HEK293 (cell line): ENCODE measurements around the gene LSMEM2.
A peak's percentile ranks its signal among the peaks of the same experiment; 100 is the strongest.
"Not testable (repeated sequence)": the region's sequence is repeated elsewhere in the genome, so short reads cannot be mapped to it uniquely, and the experiment has no call there.

Experiments used
- CTCF ChIA-PET: fragments of 350-600 bp; formaldehyde crosslinking; extraction: SDS; loops from one replicate; lab custom pipeline; 2021; ENCODE audit warnings: antibody characterized with exemption; lab: Yijun Ruan, JAX
- POLR2A ChIA-PET: fragments of 300-600 bp; formaldehyde crosslinking; extraction: SDS; loops from one replicate; lab custom pipeline; 2020; ENCODE audit warnings: antibody characterized with exemption, inconsistent platforms; lab: Yijun Ruan, JAX
- H3K27ac ChIP-seq: fragments of 200-500 bp; sonication (Bioruptor generic); 2 replicates; pipeline ENCODE4 v1.5.1; 2014; ENCODE audit warnings: low read depth, low read length, control low read depth, inconsistent platforms; ENCODE audit errors: extremely low read depth
- H3K36me3 ChIP-seq, 2 experiments: fragments of 200-500 bp in 1 of 2; sonication (Bioruptor generic) in 1 of 2; 1 replicate in 1 of 2; 2 replicates in 1 of 2; pipeline ENCODE4 v1.5.1; 2014 to 2017; ENCODE audit warnings: inconsistent platforms in 2 of 2, low read length in 2 of 2; ENCODE audit not compliant: control insufficient read depth in 2 of 2, insufficient read depth in 1 of 2
- H3K4me1 ChIP-seq: fragments of 200-500 bp; sonication (Bioruptor generic); 2 replicates; pipeline ENCODE4 v1.5.1; 2014; ENCODE audit warnings: mild to moderate bottlenecking, low read length, inconsistent platforms; ENCODE audit not compliant: control insufficient read depth, insufficient read depth
- H3K4me3 ChIP-seq: 2 replicates; pipeline ENCODE4 v1.5.1; 2011; ENCODE audit warnings: low read depth, mild to moderate bottlenecking, control low read depth, low read length, moderate library complexity
- H3K9me3 ChIP-seq: fragments of 200-500 bp; sonication (Bioruptor generic); 2 replicates; pipeline ENCODE4 v1.5.1; 2014; ENCODE audit warnings: low read depth, low read length, inconsistent platforms; ENCODE audit not compliant: control insufficient read depth, insufficient read depth
- ZBTB1 ChIP-seq: fragments of 450-650 bp; formaldehyde crosslinking; IDR thresholded peaks from 2 replicates; pipeline ENCODE4 v1.5.1; 2016; ENCODE audit warnings: missing biosample characterization, missing genetic modification characterization
- ZNF121 ChIP-seq: fragments of 450-650 bp; formaldehyde crosslinking; IDR thresholded peaks from 2 replicates; pipeline ENCODE4 v1.5.1; 2016; ENCODE audit warnings: missing biosample characterization, missing genetic modification characterization
- ZNF211 ChIP-seq: fragments of 450-650 bp; formaldehyde crosslinking; IDR thresholded peaks from 2 replicates; pipeline ENCODE4 v1.5.1; 2016; ENCODE audit warnings: low read depth, missing biosample characterization, missing genetic modification characterization
- ZNF23 ChIP-seq: fragments of 450-650 bp; formaldehyde crosslinking; IDR thresholded peaks from 2 replicates; pipeline ENCODE4 v1.5.1; 2016; ENCODE audit warnings: missing biosample characterization, missing genetic modification characterization, borderline replicate concordance
- ZNF433 ChIP-seq: fragments of 450-650 bp; formaldehyde crosslinking; IDR thresholded peaks from 2 replicates; pipeline ENCODE4 v1.5.1; 2016; ENCODE audit warnings: missing biosample characterization, missing genetic modification characterization, low read depth
- ZNF600 ChIP-seq: fragments of 450-650 bp; formaldehyde crosslinking; IDR thresholded peaks from 2 replicates; pipeline ENCODE4 v1.5.1; 2016; ENCODE audit warnings: missing biosample characterization, missing genetic modification characterization
- ZNF623 ChIP-seq: fragments of 450-650 bp; formaldehyde crosslinking; IDR thresholded peaks from 2 replicates; pipeline ENCODE4 v1.5.1; 2016; ENCODE audit warnings: missing biosample characterization, missing genetic modification characterization
- ZNF629 ChIP-seq: fragments of 450-650 bp; formaldehyde crosslinking; IDR thresholded peaks from 2 replicates; pipeline ENCODE4 v1.5.1; 2017; ENCODE audit warnings: missing biosample characterization, missing genetic modification characterization
- ZXDB ChIP-seq: fragments of 450-650 bp; formaldehyde crosslinking; IDR thresholded peaks from 2 replicates; pipeline ENCODE4 v1.5.1; 2016; ENCODE audit warnings: missing biosample characterization, missing genetic modification characterization
- TF ChIP-seq, protein P1 (sequence below): fragments of 450-650 bp; formaldehyde crosslinking; IDR thresholded peaks from 2 replicates; pipeline ENCODE4 v1.5.1; 2016; ENCODE audit warnings: missing biosample characterization, missing genetic modification characterization
- TF ChIP-seq, protein P2 (sequence below): fragments of 450-650 bp; formaldehyde crosslinking; IDR thresholded peaks from 2 replicates; pipeline ENCODE4 v1.5.1; 2016; ENCODE audit warnings: missing biosample characterization, missing genetic modification characterization
- TF ChIP-seq, protein P3 (sequence below): fragments of 450-650 bp; formaldehyde crosslinking; IDR thresholded peaks from 2 replicates; pipeline ENCODE4 v1.5.1; 2016; ENCODE audit warnings: missing biosample characterization, missing genetic modification characterization
- TF ChIP-seq, protein P4 (sequence below): fragments of 450-650 bp; formaldehyde crosslinking; IDR thresholded peaks from 2 replicates; pipeline ENCODE4 v1.5.1; 2016; ENCODE audit warnings: missing biosample characterization, missing genetic modification characterization
- TF ChIP-seq, protein P5 (sequence below): fragments of 450-650 bp; formaldehyde crosslinking; IDR thresholded peaks from 2 replicates; pipeline ENCODE4 v1.5.1; 2016; ENCODE audit warnings: missing biosample characterization, missing genetic modification characterization

The LSMEM2 gene

DNA sequence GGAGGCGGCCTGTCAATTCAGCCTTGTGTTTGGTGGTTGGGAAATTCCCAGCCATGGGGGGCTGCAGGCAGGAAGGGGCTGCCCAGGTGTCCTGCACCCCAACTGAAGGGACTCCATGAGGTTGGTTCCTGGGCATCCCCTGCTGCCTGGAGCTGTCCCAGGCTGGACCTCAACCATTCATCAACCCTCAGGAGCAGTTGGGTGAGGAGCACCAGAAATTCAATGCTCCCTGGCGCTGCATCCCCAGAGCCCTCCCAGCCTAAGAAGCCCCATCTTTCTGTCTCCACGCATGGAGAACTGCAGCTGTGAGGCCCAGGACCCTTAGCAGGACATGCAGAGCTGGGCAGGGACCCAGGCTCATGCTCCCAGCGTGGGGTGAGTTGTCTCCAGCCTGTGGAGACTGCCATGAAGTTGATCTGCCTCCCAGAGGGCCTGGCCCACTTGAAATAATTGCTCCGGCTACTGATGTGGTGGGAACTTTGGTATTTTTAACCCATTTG, 17.9 kb upstream of the LSMEM2 start (continued):
- TF ChIP-seq, protein P1, sequence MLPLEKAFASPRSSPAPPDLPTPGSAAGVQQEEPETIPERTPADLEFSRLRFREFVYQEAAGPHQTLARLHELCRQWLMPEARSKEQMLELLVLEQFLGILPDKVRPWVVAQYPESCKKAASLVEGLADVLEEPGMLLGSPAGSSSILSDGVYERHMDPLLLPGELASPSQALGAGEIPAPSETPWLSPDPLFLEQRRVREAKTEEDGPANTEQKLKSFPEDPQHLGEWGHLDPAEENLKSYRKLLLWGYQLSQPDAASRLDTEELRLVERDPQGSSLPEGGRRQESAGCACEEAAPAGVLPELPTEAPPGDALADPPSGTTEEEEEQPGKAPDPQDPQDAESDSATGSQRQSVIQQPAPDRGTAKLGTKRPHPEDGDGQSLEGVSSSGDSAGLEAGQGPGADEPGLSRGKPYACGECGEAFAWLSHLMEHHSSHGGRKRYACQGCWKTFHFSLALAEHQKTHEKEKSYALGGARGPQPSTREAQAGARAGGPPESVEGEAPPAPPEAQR (tag by site-specific recombination), result no peak
- TF ChIP-seq, protein P2, sequence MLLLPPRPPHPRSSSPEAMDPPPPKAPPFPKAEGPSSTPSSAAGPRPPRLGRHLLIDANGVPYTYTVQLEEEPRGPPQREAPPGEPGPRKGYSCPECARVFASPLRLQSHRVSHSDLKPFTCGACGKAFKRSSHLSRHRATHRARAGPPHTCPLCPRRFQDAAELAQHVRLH (tag by site-specific recombination), result no peak
- TF ChIP-seq, all 188 proteins: peak for 4

DNA sequence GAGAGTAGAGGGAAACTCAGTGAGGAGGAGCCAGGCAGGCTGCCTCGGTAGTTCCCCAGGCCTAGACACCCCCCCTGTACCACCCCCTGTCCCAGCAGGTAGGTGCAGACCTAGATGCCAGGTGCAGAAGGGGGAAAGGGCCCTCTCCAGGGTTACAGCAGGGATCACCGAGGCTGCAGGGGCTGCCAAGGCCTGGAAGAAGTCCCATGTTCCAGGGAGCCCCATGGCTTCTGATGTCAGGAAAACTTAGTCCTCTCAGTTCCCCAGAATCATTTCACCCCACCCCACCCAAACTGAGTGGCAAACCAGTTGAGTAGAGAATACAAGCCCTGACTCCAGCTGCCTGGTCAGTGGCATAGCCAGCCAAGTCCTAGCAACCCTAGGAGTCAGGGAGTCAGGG, 17.4 kb upstream of the LSMEM2 start:
- POLR2A ChIA-PET, result no interaction called here
- peaks cover 5 to 19% of the 10 kb centered on the region in 2 experiments for H3K36me3 ChIP-seq
- H3K9me3 ChIP-seq, result no peaks in the 10 kb centered on the region
- no peak for TF ChIP-seq ZNF600 (tag by site-specific recombination)
- TF ChIP-seq, protein P3, sequence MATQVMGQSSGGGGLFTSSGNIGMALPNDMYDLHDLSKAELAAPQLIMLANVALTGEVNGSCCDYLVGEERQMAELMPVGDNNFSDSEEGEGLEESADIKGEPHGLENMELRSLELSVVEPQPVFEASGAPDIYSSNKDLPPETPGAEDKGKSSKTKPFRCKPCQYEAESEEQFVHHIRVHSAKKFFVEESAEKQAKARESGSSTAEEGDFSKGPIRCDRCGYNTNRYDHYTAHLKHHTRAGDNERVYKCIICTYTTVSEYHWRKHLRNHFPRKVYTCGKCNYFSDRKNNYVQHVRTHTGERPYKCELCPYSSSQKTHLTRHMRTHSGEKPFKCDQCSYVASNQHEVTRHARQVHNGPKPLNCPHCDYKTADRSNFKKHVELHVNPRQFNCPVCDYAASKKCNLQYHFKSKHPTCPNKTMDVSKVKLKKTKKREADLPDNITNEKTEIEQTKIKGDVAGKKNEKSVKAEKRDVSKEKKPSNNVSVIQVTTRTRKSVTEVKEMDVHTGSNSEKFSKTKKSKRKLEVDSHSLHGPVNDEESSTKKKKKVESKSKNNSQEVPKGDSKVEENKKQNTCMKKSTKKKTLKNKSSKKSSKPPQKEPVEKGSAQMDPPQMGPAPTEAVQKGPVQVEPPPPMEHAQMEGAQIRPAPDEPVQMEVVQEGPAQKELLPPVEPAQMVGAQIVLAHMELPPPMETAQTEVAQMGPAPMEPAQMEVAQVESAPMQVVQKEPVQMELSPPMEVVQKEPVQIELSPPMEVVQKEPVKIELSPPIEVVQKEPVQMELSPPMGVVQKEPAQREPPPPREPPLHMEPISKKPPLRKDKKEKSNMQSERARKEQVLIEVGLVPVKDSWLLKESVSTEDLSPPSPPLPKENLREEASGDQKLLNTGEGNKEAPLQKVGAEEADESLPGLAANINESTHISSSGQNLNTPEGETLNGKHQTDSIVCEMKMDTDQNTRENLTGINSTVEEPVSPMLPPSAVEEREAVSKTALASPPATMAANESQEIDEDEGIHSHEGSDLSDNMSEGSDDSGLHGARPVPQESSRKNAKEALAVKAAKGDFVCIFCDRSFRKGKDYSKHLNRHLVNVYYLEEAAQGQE (tag by site-specific recombination), result no peak
- TF ChIP-seq ZNF23 (tag by site-specific recombination), result no peak
- TF ChIP-seq ZNF623 (tag by site-specific recombination), result no peak
- TF ChIP-seq ZBTB1 (tag by site-specific recombination), result no peak
- no peak for TF ChIP-seq ZNF211 (tag by site-specific recombination)
- no peak for TF ChIP-seq ZXDB (tag by site-specific recombination)
- TF ChIP-seq, protein P4, sequence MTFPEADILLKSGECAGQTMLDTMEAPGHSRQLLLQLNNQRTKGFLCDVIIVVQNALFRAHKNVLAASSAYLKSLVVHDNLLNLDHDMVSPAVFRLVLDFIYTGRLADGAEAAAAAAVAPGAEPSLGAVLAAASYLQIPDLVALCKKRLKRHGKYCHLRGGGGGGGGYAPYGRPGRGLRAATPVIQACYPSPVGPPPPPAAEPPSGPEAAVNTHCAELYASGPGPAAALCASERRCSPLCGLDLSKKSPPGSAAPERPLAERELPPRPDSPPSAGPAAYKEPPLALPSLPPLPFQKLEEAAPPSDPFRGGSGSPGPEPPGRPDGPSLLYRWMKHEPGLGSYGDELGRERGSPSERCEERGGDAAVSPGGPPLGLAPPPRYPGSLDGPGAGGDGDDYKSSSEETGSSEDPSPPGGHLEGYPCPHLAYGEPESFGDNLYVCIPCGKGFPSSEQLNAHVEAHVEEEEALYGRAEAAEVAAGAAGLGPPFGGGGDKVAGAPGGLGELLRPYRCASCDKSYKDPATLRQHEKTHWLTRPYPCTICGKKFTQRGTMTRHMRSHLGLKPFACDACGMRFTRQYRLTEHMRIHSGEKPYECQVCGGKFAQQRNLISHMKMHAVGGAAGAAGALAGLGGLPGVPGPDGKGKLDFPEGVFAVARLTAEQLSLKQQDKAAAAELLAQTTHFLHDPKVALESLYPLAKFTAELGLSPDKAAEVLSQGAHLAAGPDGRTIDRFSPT (tag by site-specific recombination), result no peak
- no peak for TF ChIP-seq ZNF433
- TF ChIP-seq ZNF629, result no peak
- TF ChIP-seq, protein P5, sequence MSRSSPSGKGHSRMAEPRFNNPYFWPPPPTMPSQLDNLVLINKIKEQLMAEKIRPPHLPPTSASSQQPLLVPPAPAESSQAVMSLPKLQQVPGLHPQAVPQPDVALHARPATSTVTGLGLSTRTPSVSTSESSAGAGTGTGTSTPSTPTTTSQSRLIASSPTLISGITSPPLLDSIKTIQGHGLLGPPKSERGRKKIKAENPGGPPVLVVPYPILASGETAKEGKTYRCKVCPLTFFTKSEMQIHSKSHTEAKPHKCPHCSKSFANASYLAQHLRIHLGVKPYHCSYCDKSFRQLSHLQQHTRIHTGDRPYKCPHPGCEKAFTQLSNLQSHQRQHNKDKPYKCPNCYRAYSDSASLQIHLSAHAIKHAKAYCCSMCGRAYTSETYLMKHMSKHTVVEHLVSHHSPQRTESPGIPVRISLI (tag by site-specific recombination), result no peak
- no peak overlapping the region for H3K4me3 ChIP-seq
- H3K27ac ChIP-seq, result no peak overlapping the region
- H3K4me1 ChIP-seq, result peaks cover 3% of the 10 kb centered on the region; the same call in 1 of the 2 replicates
- CTCF ChIA-PET, result interaction anchor here (0.6 to 3.9 kb wide), 7 partner anchors 9 to 67 kb away, joined by 3 to 49 read pairs (median 5); no protein-coding TSS in a partner anchor

DNA sequence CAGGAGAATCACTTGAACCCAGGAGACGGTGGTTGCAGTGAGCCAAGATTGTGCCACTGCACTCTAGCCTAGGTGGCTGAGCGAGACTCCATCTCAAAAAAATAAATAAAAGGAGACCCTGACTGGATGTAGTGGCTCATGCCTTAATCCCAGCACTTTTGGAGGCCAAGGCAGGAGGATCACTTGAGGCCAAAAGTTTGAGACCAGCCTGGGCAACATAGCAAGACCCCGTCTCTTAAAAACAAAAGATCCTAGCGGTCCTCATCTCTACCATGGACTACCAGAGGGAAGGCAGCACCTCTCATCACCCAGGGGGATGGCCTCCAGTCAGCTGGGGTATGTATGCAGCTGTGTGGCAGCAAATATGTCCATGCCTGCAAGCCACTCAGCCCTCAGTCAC, 16.7 kb upstream of the LSMEM2 start:
- peak; percentile 90 for TF ChIP-seq ZNF121 (tag by site-specific recombination)
- CTCF ChIA-PET, result interaction anchor here (0.6 to 3.6 kb wide), 4 partner anchors 9 to 68 kb away, joined by 3 to 38 read pairs (median 8); no protein-coding TSS in a partner anchor
- H3K4me1 ChIP-seq, H3K4me3 ChIP-seq, H3K9me3 ChIP-seq, H3K27ac ChIP-seq, POLR2A ChIA-PET: not testable (repeated sequence)
- H3K36me3 ChIP-seq, result peaks cover 3 to 12% of the 10 kb centered on the region in 2 experiments
